Suprapubic skin (tissue), 4 donors: ENCODE data around the gene STX4. TPM values are rescaled to one million over a fixed set of nuclear protein-coding genes. Genes with fewer than 3 reads are reported as not detected.
A peak's percentile ranks its signal among the peaks of the same experiment; 100 is the strongest.

ENCODE experiments used
- DNase-seq, 2 donors: peaks; one replicate each; pipeline ENCODE4 v3.0.0-alpha.2; 2019; ENCODE audit warnings: low spot score in 2 of 2
- H3K27ac ChIP-seq: fragments of 200-600 bp; sonication (generic); one replicate; pipeline ENCODE4 v1.5.1; 2019
- H3K27me3 ChIP-seq: fragments of 200-600 bp; sonication (generic); one replicate; pipeline ENCODE4 v1.5.1; 2019
- H3K36me3 ChIP-seq: fragments of 200-600 bp; sonication (generic); one replicate; pipeline ENCODE4 v1.5.1; 2019
- H3K4me1 ChIP-seq: fragments of 200-600 bp; sonication (generic); one replicate; pipeline ENCODE4 v1.5.1; 2019
- H3K4me3 ChIP-seq: fragments of 200-600 bp; sonication (generic); one replicate; pipeline ENCODE4 v1.5.1; 2019; ENCODE audit warnings: mild to moderate bottlenecking
- H3K9me3 ChIP-seq: fragments of 200-600 bp; sonication (generic); one replicate; pipeline ENCODE4 v1.5.1; 2019
- CTCF ChIP-seq, 2 donors: fragments of 200-600 bp in 1 of 2; fragments of 450-650 bp in 1 of 2; sonication (generic) in 1 of 2; IDR thresholded peaks; one replicate each; pipeline ENCODE4 v1.5.1; 2016 to 2019; ENCODE audit warnings: antibody characterized with exemption in 2 of 2, mild to moderate bottlenecking in 1 of 2, moderate library complexity in 1 of 2
- EP300 ChIP-seq: sonication (generic); formaldehyde crosslinking; IDR thresholded peaks from one replicate; pipeline ENCODE4 v1.6.1; 2017; ENCODE audit warnings: antibody characterized with exemption
- POLR2A ChIP-seq, 2 donors: fragments of 450-650 bp; IDR thresholded peaks; one replicate each; pipeline ENCODE4 v1.6.1; 2017; ENCODE audit warnings: antibody characterized with exemption in 2 of 2, mild to moderate bottlenecking in 2 of 2, moderate library complexity in 2 of 2
- POLR2AphosphoS5 ChIP-seq, 3 donors: sonication (generic); formaldehyde crosslinking; IDR thresholded peaks; one replicate each; pipeline ENCODE4 v1.6.1; 2017; ENCODE audit warnings: antibody characterized with exemption in 3 of 3
- WGBS: methylation state at CpG from one replicate; pipeline ENCODE4 v1.1.5; 2018; 5-methylcytosine and 5-hydroxymethylcytosine counted together
- total RNA-seq, 4 donors: library from RNA; depleted of rRNA; stranded (reverse); fragments of >200 nt; gene quantifications; one replicate each; pipeline ENCODE4 v1.1.0, GENCODE V29; 2016

STX4 gene
- total RNA-seq, 4 donors from 2014 or later, result 32.5 to 118 (median 47.8) TPM

- H3K4me3 ChIP-seq, result peak overlapping the region; percentile 50
- H3K36me3 ChIP-seq, result no peaks in the 10 kb centered on the region
- peak; percentile 92 to 93 for DNase-seq
- peaks cover 43% of the 10 kb centered on the region for H3K4me1 ChIP-seq
- peak overlapping the region; percentile 73 for H3K27ac ChIP-seq
- 3% methylated on average over 21 of the region's 60 CpGs for WGBS
- no peak for TF ChIP-seq POLR2AphosphoS5 (IDR thresholded peaks at IDR 0.05)
- peak in 1 of 2 donors; percentile 50 for TF ChIP-seq POLR2A (IDR thresholded peaks at IDR 0.05)
- H3K27me3 ChIP-seq, result no peaks in the 10 kb centered on the region
- no peaks in the 10 kb centered on the region for H3K9me3 ChIP-seq
These were observed 36.2 kb upstream of the STX4 start for GRCh38 chr16:30996985-30997724.

- Histone ChIP-seq H3K4me3 (peak overlapping the region; percentile 50), H3K4me1 (peaks cover 50% of the 10 kb centered on the region), H3K27me3 (no peaks in the 10 kb centered on the region), H3K9me3 (no peaks in the 10 kb centered on the region), H3K36me3 (no peaks in the 10 kb centered on the region), H3K27ac (peak overlapping the region; percentile 73)
- WGBS, result 32% methylated on average over 16 of the region's 21 CpGs
- DNase-seq, result no peak
- no peak for TF ChIP-seq EP300
- no peak for TF ChIP-seq POLR2A (IDR thresholded peaks at IDR 0.05)
- TF ChIP-seq POLR2AphosphoS5 (IDR thresholded peaks at IDR 0.05), result no peak
- TF ChIP-seq CTCF (IDR thresholded peaks at IDR 0.05), result no peak
These were observed 35.3 kb upstream of the STX4 start for GRCh38 chr16:30997725-30998711.

- WGBS, result 43% methylated on average over 4 of the region's 6 CpGs
- H3K27ac ChIP-seq, result no peak overlapping the region
- H3K4me3 ChIP-seq, result no peak overlapping the region
These were observed 34.3 kb upstream of the STX4 start for GRCh38 chr16:30998852-30999761.

GRCh38 chr16:31000671-31001382 lies 32.5 kb upstream of the STX4 start:
- no peaks in the 10 kb centered on the region for H3K27me3 ChIP-seq
- no peaks in the 10 kb centered on the region for H3K9me3 ChIP-seq
- H3K27ac ChIP-seq, result peak overlapping the region; percentile 62
- 65% methylated on average over 19 of the region's 19 CpGs for WGBS
- no peak for DNase-seq
- H3K36me3 ChIP-seq, result no peaks in the 10 kb centered on the region
- H3K4me1 ChIP-seq, result peaks cover 52% of the 10 kb centered on the region
- TF ChIP-seq CTCF (IDR thresholded peaks at IDR 0.05) (no peak), EP300 (no peak), POLR2AphosphoS5 (IDR thresholded peaks at IDR 0.05) (no peak), POLR2A (IDR thresholded peaks at IDR 0.05) (no peak)
- peak overlapping the region; percentile 21 for H3K4me3 ChIP-seq

More at GRCh38 chr16:30998852-30999761, 34.3 kb upstream of the STX4 start:
- no peak for DNase-seq
- H3K36me3 ChIP-seq, result no peaks in the 10 kb centered on the region
- TF ChIP-seq EP300 (no peak), CTCF (IDR thresholded peaks at IDR 0.05) (no peak), POLR2A (IDR thresholded peaks at IDR 0.05) (no peak), POLR2AphosphoS5 (IDR thresholded peaks at IDR 0.05) (no peak)
- H3K4me1 ChIP-seq, result peaks cover 52% of the 10 kb centered on the region
- no peaks in the 10 kb centered on the region for H3K9me3 ChIP-seq
- no peaks in the 10 kb centered on the region for H3K27me3 ChIP-seq
